MM.1S (cell line): ENCODE measurements around the gene MIPEP.

Experiments
- CTCF ChIP-seq: fragments of 300-600 bp; sonication (generic); IDR thresholded peaks from 2 replicates; pipeline ENCODE4 v1.5.1; 2016; ENCODE audit warnings: antibody characterized with exemption, low read length, mixed read lengths
- EZH2 ChIP-seq: fragments of 300-600 bp; sonication (generic); optimal IDR thresholded peaks from 2 replicates; pipeline ENCODE3; 2017; ENCODE audit warnings: low read depth, mild to moderate bottlenecking, antibody characterized with exemption, low read length, mixed read lengths

GRCh38 chr13:23858546-23858945, 30.7 kb downstream of the MIPEP start:
- no peak for TF ChIP-seq CTCF
- no peak for TF ChIP-seq EZH2
